ENCODE data around the gene LPCAT3.

LPCAT3 gene

DNA sequence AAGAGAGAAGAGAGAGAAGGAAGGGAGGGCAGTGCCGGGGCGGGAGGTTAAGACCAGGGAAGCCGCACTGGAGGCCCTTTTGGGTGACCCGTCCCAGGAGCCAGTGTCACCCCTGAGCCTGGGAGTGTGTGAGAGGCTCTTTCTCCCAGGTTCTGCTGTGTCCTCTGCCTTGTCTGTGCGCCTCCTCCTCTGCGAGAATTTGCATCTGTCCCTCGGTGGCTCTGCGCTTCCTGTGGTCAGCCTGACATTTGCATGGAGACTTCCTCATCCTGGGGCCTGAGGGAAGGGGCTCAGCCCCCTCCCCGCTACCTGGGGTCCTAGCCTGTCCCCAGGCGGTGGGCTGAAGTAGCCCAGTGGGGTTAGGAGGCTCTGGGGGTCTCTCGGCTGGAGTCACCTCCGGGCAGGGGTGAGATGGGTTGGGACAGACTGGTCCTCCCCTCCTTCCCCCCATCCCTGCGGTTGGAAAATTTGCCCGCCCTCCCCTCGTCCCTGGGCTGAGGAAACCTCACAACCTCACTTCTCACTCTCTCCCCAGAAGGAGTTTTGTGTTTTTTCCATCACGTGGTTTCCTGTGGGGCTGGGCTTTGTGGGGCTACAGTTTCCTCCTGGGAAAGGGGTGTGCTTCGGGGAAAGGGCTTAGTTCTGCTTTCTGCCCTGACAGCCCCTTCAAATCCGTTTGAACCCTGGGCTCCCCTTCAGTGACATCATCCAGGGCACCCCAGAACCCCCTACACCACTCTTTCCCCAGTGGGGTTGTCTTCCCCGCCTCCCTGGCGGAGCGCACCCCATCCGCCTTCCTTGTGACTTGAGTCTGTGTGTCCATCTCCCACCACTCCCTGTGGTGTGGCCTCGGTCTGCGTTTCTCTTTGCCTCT lies 64.6 kb downstream of the LPCAT3 start:
- H3K4me3 ChIP-seq (ENCODE audit: control insufficient read depth, low read depth, low read length): no peak overlapping the region
- no peak for DNase-seq (ENCODE audit: low read depth)
- TF ChIP-seq, protein P1, sequence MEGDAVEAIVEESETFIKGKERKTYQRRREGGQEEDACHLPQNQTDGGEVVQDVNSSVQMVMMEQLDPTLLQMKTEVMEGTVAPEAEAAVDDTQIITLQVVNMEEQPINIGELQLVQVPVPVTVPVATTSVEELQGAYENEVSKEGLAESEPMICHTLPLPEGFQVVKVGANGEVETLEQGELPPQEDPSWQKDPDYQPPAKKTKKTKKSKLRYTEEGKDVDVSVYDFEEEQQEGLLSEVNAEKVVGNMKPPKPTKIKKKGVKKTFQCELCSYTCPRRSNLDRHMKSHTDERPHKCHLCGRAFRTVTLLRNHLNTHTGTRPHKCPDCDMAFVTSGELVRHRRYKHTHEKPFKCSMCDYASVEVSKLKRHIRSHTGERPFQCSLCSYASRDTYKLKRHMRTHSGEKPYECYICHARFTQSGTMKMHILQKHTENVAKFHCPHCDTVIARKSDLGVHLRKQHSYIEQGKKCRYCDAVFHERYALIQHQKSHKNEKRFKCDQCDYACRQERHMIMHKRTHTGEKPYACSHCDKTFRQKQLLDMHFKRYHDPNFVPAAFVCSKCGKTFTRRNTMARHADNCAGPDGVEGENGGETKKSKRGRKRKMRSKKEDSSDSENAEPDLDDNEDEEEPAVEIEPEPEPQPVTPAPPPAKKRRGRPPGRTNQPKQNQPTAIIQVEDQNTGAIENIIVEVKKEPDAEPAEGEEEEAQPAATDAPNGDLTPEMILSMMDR (conservative IDR thresholded peaks at IDR 0.05; ENCODE audit: control insufficient read depth, insufficient read depth, low read depth, low read length): no peak

DNA sequence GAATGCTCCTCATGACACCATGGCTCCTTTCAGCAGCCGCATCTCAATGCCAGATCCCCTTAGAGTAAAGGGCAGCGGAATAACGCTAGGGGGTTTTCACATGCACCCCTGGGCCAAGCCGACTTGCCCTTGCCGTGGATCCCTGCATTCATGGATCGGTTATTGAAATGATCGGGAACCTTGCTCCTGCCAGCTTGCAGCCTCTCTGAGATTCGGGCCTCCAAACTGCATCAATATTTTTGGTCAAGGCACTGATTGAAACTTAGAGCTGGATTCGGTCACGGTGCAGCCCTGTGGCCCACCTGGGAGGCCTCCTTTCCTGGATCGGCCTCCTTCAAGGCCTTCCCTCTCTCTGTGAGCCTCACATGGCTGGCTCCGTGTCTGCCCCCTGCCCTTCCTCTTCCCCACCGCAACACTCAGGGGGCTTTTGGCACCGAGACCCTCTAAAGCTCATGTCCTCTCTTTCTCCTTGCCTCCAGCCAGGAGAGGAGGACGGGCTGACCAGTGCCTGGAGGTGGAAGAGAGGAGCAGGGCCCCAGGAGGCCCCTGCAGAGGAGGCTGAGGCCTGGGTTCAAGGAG lies 65.3 kb downstream of the LPCAT3 start:
- DNase-seq (ENCODE audit: low read depth): no peak
- H3K4me3 ChIP-seq (ENCODE audit: control insufficient read depth, low read depth, low read length): no peak overlapping the region
- TF ChIP-seq, protein P1 (conservative IDR thresholded peaks at IDR 0.05; ENCODE audit: control insufficient read depth, insufficient read depth, low read depth, low read length): no peak

DNA sequence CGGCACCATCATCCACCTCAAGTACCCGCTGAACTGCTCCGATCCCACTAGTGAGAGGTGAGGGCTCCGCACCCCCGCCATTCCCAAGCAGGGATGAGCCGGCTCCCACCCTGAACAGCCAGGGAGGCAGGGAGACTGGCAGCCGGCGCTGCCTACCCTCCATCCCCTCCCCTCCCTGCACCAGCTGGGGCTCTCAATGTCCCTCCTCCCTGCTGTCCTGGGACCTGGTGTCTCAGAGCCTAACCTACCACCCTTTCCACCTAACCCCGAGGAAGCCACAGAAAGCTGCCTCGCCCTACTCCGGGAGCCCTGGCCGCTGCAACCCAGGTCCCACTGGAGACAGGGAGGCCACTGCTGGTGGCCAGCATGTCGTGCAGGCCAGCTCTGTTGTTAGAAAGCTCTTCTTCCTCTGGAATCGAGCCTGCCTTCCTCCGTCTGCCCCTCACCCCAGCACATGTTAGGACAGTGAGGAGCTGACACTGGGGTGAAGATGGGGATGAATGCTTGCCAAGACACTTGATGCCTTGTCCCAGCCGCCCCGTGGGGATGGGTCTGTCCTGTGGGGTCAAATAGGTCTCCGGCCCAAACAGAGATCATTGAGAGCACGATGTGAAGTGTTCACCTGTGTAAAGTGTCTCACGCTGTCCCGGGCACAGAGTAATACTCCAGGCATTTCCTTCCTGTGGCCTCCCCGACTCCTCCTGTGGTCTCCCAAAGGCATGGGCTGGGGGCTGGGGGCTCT lies 66.0 kb downstream of the LPCAT3 start:
- no peak overlapping the region for H3K4me3 ChIP-seq (ENCODE audit: control insufficient read depth, low read depth, low read length)
- no peak for DNase-seq (ENCODE audit: low read depth)
- TF ChIP-seq, protein P1 (conservative IDR thresholded peaks at IDR 0.05; ENCODE audit: control insufficient read depth, insufficient read depth, low read depth, low read length): no peak

DNA sequence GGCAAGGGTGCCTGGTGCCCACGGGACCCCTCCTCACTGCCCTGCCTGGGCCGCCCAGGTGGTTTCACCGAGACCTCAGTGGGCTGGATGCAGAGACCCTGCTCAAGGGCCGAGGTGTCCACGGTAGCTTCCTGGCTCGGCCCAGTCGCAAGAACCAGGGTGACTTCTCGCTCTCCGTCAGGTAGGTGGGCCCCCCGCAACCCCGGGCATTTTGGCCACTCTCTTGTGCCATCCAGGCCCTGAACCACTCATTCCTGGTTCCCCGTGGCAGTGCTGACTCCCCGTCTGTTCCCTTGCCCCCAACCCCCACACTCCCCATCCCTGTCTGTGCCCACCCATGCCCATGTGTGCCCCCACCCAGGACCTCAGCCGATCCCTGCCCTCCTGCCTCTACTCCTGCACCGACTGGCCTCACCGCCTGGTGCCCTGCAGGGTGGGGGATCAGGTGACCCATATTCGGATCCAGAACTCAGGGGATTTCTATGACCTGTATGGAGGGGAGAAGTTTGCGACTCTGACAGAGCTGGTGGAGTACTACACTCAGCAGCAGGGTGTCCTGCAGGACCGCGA lies 66.6 kb downstream of the LPCAT3 start:
- TF ChIP-seq, protein P1 (conservative IDR thresholded peaks at IDR 0.05; ENCODE audit: control insufficient read depth, insufficient read depth, low read depth, low read length): no peak
- no peak overlapping the region for H3K4me3 ChIP-seq (ENCODE audit: control insufficient read depth, low read depth, low read length)
- no peak for DNase-seq (ENCODE audit: low read depth)

DNA sequence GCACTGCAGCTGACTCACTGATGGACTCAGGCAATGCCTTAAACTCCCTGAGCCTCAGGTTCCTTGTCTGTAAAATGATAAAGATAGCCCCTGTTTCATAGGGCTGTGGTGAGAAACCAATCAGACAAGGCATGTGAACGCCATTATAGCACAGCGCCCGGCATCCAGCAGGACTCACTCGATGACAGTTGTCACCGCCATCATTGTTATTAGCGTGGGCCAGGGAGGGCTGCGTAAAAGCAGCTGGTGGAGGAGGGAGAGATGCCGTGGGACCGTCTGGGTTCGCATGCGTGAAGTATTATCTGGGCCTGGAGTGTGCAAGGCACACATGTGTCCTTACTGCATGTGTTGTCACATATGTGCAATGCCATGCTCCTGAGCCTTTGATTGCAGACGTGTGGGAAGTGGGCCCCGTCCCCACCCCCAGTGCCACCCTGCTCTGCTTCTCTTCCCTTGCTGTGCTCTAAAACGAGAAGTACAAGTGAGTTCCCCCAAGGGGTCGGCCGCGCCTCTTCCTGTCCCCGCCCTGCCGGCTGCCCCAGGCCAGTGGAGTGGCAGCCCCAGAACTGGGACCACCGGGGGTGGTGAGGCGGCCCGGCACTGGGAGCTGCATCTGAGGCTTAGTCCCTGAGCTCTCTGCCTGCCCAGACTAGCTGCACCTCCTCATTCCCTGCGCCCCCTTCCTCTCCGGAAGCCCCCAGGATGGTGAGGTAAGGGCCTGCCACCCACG lies 67.3 kb downstream of the LPCAT3 start, which contains the start of gene PTPN6:
PTPN6 (plus strand) TSS at position 546 of the 730 bp plus-strand sequence; CDS start at position 703, 157 bp downstream.
- H3K4me3 ChIP-seq (ENCODE audit: control insufficient read depth, low read depth, low read length): no peak within 1 kb of the TSS
- TF ChIP-seq, protein P1 (conservative IDR thresholded peaks at IDR 0.05; ENCODE audit: control insufficient read depth, insufficient read depth, low read depth, low read length): no peak
- DNase-seq (ENCODE audit: low read depth): no peak

DNA sequence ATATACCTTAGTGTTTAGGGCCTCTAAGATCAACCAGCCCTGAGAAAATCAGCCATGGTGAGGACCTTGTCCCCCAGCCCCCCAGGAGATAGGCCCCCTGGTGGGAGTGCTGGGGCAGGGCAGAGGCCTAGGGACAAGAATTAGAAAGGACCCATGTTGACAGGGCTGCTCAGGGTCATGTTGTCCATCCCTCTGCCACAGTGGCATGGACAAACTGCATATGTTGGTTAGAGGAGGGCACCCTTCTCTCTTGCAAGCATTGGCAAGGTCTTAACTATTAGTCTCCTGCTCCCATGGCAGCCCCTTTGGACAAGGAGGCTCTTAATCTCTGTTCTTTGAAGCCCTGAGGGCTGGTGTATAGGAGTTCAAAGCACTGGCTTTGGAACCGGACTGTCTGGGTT lies 67.9 kb downstream of the LPCAT3 start:
- no peak overlapping the region for H3K4me3 ChIP-seq (ENCODE audit: control insufficient read depth, low read depth, low read length)
- DNase-seq (ENCODE audit: low read depth): no peak
- TF ChIP-seq, protein P1 (conservative IDR thresholded peaks at IDR 0.05; ENCODE audit: control insufficient read depth, insufficient read depth, low read depth, low read length): peak; percentile 12
